HL-60 (cell line): ENCODE data around the gene IFT81.
A peak's percentile ranks its signal among the peaks of the same experiment; 100 is the strongest.
"Not testable (repeated sequence)": the region's sequence is repeated elsewhere in the genome, so short reads cannot be mapped to it uniquely, and the experiment has no call there.

ENCODE experiments used
- DNase-seq, 2 experiments: peaks; one replicate each; pipeline ENCODE4 v3.0.0-alpha.2; 2010 to 2020; ENCODE audit warnings: low read depth in 1 of 2, low spot score in 1 of 2
- H3K27ac ChIP-seq: fragments of 250-450 bp; sonication (Bioruptor Pico); replicated peaks from 2 replicates; pipeline ENCODE4 v1.5.1; 2020; ENCODE audit warnings: mild to moderate bottlenecking, moderate library complexity
- H3K27me3 ChIP-seq: fragments of 250-450 bp; sonication (Bioruptor Pico); 2 replicates; pipeline ENCODE4 v1.5.1; 2021; ENCODE audit warnings: mild to moderate bottlenecking, moderate library complexity; ENCODE audit not compliant: insufficient read depth, poor library complexity, severe bottlenecking
- H3K4me3 ChIP-seq: replicated peaks from 2 replicates; pipeline ENCODE4 v1.5.1; 2011; ENCODE audit warnings: mild to moderate bottlenecking, control low read depth, low read length; ENCODE audit not compliant: insufficient read depth
- GABPA ChIP-seq: IDR thresholded peaks from 2 replicates; pipeline ENCODE4 v1.6.1; 2012; ENCODE audit warnings: low read depth
- POLR2AphosphoS5 ChIP-seq: IDR thresholded peaks from 2 replicates; pipeline ENCODE4 v1.6.1; 2012; ENCODE audit warnings: low read depth
- SPI1 ChIP-seq: IDR thresholded peaks from 2 replicates; pipeline ENCODE4 v1.6.1; 2012; ENCODE audit warnings: low read depth, mild to moderate bottlenecking, borderline replicate concordance
- TF ChIP-seq, protein P1 (sequence below): IDR thresholded peaks from one replicate; pipeline ENCODE4 v1.5.1; 2011; ENCODE audit warnings: low read length, control low read depth, inconsistent platforms; ENCODE audit not compliant: insufficient read depth
- TF ChIP-seq, protein P2 (sequence below): IDR thresholded peaks from 2 replicates; pipeline ENCODE4 v1.6.1; 2012; ENCODE audit warnings: low read depth; ENCODE audit not compliant: insufficient replicate concordance

IFT81 gene

DNA sequence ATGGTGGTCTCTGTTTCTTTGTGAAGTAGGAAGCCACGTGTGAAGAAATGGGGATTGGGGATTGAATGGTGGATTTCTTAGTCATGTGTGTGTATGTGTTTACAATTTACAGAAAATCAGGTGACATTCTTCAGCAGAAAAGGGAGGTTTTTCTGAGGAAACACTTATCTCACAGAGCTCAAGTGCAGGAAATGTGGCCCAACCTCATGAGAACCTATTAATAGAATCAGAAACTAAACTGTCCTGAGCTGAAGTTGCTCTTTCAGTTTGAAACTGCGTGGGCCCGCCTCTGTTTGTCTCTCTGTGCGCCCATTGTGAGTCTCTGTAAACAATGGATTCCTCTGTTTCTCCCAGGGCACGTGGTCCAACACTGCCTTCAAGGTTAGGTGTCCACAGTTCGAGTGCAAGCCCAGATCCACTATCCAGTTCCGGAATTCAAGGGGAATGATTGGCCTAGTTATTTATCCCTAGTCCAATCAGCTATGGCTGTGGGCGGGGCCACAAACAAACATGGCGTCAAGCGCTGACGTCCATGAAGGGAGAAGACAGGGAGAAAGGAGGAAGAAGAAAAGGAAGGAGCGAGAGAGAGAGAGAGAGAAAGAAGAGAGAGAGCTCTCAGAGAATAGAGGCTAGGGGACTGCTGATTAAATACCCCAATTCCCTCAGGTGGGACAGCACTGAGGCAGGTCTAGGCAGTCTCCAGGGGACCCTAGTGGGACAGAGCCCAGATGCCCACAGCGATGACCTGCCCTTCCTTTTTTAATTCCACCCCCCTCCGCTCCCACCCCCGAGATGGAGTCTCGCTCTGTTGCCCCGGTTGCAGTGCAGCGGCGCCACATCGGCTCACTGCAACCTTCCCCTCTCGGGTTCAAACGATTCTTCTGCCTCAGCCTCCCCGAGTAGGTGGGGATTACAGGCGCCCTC is 44.4 kb upstream of the IFT81 start:
- no peak for TF ChIP-seq POLR2AphosphoS5
- TF ChIP-seq, protein P1, sequence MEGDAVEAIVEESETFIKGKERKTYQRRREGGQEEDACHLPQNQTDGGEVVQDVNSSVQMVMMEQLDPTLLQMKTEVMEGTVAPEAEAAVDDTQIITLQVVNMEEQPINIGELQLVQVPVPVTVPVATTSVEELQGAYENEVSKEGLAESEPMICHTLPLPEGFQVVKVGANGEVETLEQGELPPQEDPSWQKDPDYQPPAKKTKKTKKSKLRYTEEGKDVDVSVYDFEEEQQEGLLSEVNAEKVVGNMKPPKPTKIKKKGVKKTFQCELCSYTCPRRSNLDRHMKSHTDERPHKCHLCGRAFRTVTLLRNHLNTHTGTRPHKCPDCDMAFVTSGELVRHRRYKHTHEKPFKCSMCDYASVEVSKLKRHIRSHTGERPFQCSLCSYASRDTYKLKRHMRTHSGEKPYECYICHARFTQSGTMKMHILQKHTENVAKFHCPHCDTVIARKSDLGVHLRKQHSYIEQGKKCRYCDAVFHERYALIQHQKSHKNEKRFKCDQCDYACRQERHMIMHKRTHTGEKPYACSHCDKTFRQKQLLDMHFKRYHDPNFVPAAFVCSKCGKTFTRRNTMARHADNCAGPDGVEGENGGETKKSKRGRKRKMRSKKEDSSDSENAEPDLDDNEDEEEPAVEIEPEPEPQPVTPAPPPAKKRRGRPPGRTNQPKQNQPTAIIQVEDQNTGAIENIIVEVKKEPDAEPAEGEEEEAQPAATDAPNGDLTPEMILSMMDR = no peak
- no peak for TF ChIP-seq GABPA
- no peak for TF ChIP-seq SPI1
- TF ChIP-seq, protein P2, sequence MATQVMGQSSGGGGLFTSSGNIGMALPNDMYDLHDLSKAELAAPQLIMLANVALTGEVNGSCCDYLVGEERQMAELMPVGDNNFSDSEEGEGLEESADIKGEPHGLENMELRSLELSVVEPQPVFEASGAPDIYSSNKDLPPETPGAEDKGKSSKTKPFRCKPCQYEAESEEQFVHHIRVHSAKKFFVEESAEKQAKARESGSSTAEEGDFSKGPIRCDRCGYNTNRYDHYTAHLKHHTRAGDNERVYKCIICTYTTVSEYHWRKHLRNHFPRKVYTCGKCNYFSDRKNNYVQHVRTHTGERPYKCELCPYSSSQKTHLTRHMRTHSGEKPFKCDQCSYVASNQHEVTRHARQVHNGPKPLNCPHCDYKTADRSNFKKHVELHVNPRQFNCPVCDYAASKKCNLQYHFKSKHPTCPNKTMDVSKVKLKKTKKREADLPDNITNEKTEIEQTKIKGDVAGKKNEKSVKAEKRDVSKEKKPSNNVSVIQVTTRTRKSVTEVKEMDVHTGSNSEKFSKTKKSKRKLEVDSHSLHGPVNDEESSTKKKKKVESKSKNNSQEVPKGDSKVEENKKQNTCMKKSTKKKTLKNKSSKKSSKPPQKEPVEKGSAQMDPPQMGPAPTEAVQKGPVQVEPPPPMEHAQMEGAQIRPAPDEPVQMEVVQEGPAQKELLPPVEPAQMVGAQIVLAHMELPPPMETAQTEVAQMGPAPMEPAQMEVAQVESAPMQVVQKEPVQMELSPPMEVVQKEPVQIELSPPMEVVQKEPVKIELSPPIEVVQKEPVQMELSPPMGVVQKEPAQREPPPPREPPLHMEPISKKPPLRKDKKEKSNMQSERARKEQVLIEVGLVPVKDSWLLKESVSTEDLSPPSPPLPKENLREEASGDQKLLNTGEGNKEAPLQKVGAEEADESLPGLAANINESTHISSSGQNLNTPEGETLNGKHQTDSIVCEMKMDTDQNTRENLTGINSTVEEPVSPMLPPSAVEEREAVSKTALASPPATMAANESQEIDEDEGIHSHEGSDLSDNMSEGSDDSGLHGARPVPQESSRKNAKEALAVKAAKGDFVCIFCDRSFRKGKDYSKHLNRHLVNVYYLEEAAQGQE = no peak
- Histone ChIP-seq H3K27ac (no peak overlapping the region), H3K4me3 (0 out of 2 replicates have a peak overlapping the region, but pooled peaks have one; percentile 6), H3K27me3 (no peaks in the 10 kb centered on the region)
- DNase-seq = peak in 1 of 2 experiments; percentile 59

DNA sequence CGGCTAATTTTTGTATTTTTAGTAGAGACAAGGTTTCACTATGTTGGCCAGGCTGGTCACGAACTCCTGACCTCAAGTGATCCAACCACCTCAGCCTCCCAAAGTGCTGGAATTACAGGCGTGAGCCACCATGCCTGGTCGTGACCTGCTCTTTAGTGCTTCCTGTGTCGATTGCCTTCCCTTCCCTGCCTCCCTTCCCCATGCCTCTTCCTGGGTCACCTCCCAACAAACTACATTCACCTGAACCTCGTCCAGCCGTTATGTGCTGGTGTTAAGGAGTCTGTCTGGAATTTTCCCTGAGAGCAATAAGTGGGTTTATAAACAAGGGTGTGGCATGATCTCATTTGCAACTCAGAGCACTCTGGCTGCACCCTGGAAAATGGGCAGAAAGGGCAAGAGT is 43.7 kb upstream of the IFT81 start:
- no peak overlapping the region for H3K4me3 ChIP-seq
- DNase-seq = no peak
- no peaks in the 10 kb centered on the region for H3K27me3 ChIP-seq
- TF ChIP-seq SPI1 (no peak), POLR2AphosphoS5 (no peak), GABPA (no peak)
- TF ChIP-seq, protein P2 = no peak
- TF ChIP-seq, protein P1 = no peak
- no peak overlapping the region for H3K27ac ChIP-seq

DNA sequence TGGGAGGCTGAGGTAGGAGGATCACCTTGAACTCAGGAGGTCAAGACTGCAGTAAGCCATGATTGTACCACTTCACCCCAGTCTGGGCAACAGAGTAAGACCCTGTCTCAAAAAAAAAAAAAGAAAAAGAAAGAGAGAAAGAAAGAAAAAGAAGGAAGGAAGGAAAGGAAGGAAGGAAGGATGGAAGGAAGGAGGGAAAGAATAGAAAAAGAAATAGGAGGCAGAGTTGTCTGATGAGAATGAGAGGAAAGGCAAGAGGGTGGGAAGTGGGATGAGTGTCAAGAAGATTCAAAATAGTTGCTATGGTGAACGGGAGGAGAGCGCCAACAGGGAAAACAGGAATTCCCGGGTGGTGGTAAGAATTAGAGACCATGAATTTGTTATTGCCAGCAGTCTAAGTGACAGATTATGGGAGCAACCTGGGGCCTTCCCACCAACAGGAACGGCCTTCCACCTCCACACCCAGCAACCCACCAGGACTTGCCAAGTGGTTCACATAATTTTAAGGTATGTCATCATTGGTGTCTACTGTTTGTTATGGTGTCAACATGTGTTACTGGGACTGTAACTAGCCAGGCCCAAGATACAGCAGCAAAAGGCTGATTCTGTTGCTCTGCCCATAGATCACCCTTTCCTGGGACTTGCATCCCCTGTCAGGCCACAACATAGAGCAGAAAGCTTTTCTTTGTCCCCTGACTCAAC is 39.7 kb upstream of the IFT81 start:
- Histone ChIP-seq H3K27me3 (no peaks in the 10 kb centered on the region), H3K4me3 (no peak overlapping the region), H3K27ac (no peak overlapping the region)
- no peak for TF ChIP-seq GABPA
- no peak for DNase-seq

DNA sequence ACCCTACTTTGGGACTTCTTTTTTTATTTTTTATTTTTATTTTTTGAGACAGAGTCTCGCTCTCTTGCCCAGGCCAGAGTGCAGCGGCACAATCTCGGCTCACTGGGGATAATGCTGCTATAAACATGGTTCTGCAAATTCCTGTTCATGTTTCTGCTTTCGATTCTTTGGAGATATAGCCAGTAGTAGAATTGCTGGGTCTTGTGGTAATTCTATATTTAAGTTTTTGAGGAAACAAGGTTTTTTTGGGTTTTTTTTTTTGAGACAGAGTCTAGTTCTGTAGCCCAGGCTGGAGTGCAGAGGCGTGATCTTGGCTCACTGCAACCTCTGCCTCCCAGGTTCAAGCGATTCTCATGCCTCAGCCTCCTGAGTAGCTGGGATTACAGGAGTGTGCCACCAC is 35.9 kb upstream of the IFT81 start:
- not testable (repeated sequence) for DNase-seq, H3K4me3 ChIP-seq, H3K27ac ChIP-seq, H3K27me3 ChIP-seq
